Thyroid gland (tissue), 4 donors: ENCODE measurements around the gene LRRN3. TPM values are rescaled to one million over a fixed set of nuclear protein-coding genes. Genes with fewer than 3 reads are reported as not detected.

Experiments
- DNase-seq, 2 donors: peaks; one replicate each; pipeline ENCODE4 v3.0.0-alpha.2; 2019
- H3K27ac ChIP-seq, 3 donors: fragments of 200-600 bp; sonication (generic); 1 replicate in 2 of 3; 2 replicates in 1 of 3; pipeline ENCODE4 v1.5.1; 2016 to 2019; ENCODE audit warnings: mild to moderate bottlenecking in 1 of 3, moderate library complexity in 1 of 3
- H3K27me3 ChIP-seq: fragments of 200-600 bp; sonication (generic); one replicate; pipeline ENCODE4 v1.5.1; 2019
- H3K36me3 ChIP-seq, 2 donors: fragments of 200-600 bp; sonication (generic); one replicate each; pipeline ENCODE4 v1.5.1; 2016 to 2019
- H3K4me1 ChIP-seq, 2 donors: fragments of 200-600 bp; sonication (generic); one replicate each; pipeline ENCODE4 v1.5.1; 2017 to 2019
- H3K4me3 ChIP-seq, 3 donors: fragments of 200-600 bp; sonication (generic); replicated peaks in 1 of 3; 1 replicate in 2 of 3; 2 replicates in 1 of 3; pipeline ENCODE4 v1.5.1; 2016; ENCODE audit warnings: mild to moderate bottlenecking in 1 of 3
- H3K9me3 ChIP-seq: fragments of 200-600 bp; sonication (generic); one replicate; pipeline ENCODE4 v1.5.1; 2017
- POLR2A ChIP-seq, 2 donors: fragments of 450-650 bp; IDR thresholded peaks; one replicate each; pipeline ENCODE4 v1.6.1; 2017; ENCODE audit warnings: antibody characterized with exemption in 2 of 2, mild to moderate bottlenecking in 2 of 2, moderate library complexity in 1 of 2
- WGBS, 2 donors: methylation state at CpG; one replicate each; pipeline ENCODE4 v1.1.5; 2017; 5-methylcytosine and 5-hydroxymethylcytosine counted together
- intact Hi-C: fragments of 100-400 bp; cut with DNase I; formaldehyde crosslinking; loops from one replicate; pipeline ENCODE4 v1.15.1; 2023
- total RNA-seq, 4 donors: library from RNA; depleted of rRNA; stranded (reverse); fragments of >200 nt; gene quantifications; one replicate each; pipeline ENCODE4 v1.2.3, GENCODE V29; 2016
- TF ChIP-seq, protein P1 (sequence below), 6 experiments: fragments of 200-600 bp in 3 of 6; fragments of 450-650 bp in 3 of 6; sonication (generic) in 3 of 6; IDR thresholded peaks; one replicate each; pipeline ENCODE4 v1.5.1; 2016 to 2019; ENCODE audit warnings: antibody characterized with exemption in 6 of 6, mild to moderate bottlenecking in 2 of 6, inconsistent platforms in 1 of 6, moderate library complexity in 1 of 6

Gene LRRN3
- total RNA-seq, 4 donors from 2014 or later, result 5.9 to 15.9 (median 9.7) TPM

DNA sequence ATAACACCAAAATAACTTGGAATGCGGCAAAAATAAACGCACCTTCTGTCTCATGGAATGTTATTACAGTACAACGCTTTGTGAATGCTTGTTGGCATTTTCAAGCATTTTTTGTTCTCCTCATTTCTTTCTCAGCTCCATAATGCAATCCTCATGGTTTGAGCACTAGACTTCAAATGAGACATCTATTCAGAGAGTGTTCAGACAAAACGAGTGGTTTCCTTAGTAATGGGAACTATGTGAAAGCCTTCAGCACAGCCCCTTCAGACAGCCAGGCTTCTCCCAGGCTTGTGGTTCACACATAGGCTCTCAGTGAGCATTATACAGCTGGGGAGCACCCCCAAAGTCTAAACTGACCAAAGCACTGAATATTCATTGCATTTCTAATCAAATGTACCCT is 8.6 kb upstream of the LRRN3 start:
- no peak overlapping the region for H3K4me3 ChIP-seq
- peaks cover 27 to 35% of the 10 kb centered on the region in 2 donors for H3K4me1 ChIP-seq
- H3K36me3 ChIP-seq, result no peaks in the 10 kb centered on the region
- H3K9me3 ChIP-seq, result no peaks in the 10 kb centered on the region
- intact Hi-C loops, result no loop called here
- TF ChIP-seq POLR2A (IDR thresholded peaks at IDR 0.05), result no peak
- TF ChIP-seq, protein P1, sequence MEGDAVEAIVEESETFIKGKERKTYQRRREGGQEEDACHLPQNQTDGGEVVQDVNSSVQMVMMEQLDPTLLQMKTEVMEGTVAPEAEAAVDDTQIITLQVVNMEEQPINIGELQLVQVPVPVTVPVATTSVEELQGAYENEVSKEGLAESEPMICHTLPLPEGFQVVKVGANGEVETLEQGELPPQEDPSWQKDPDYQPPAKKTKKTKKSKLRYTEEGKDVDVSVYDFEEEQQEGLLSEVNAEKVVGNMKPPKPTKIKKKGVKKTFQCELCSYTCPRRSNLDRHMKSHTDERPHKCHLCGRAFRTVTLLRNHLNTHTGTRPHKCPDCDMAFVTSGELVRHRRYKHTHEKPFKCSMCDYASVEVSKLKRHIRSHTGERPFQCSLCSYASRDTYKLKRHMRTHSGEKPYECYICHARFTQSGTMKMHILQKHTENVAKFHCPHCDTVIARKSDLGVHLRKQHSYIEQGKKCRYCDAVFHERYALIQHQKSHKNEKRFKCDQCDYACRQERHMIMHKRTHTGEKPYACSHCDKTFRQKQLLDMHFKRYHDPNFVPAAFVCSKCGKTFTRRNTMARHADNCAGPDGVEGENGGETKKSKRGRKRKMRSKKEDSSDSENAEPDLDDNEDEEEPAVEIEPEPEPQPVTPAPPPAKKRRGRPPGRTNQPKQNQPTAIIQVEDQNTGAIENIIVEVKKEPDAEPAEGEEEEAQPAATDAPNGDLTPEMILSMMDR (IDR thresholded peaks at IDR 0.05), result no peak
- H3K27ac ChIP-seq, result peak overlapping the region in 2 of 3 donors; percentile 61 to 76
- WGBS, 2 donors, result 22 to 35% methylated on average over 4 of the region's 4 CpGs
- DNase-seq, result peak; percentile 12 to 21
- H3K27me3 ChIP-seq, result no peaks in the 10 kb centered on the region

DNA sequence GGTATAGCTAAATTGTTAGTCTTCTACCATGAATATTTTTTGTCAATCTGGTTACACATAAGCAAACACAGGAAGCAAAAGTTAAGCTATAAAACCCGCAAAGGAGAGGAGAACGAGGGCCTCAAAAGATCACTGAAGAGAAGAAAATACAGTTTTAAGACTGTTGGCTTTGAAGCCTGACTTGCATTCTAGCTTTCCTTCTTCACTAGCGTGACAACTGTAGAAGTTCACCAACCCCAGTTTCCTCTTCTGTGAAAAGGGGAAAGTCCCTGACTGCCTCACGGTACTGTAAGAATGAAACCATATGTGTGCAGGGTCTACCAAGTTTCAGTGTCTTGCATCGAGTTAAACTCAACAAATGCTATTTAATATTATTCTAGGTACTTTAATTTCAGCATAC is 7.5 kb upstream of the LRRN3 start:
- TF ChIP-seq, protein P1 (IDR thresholded peaks at IDR 0.05), result no peak
- TF ChIP-seq POLR2A (IDR thresholded peaks at IDR 0.05), result no peak
- DNase-seq, result no peak
- Histone ChIP-seq H3K27me3 (no peaks in the 10 kb centered on the region), H3K9me3 (no peaks in the 10 kb centered on the region), H3K4me3 (no peak overlapping the region), H3K36me3 (no peaks in the 10 kb centered on the region), H3K27ac (peak overlapping the region in 2 of 3 donors; percentile 61 to 76), H3K4me1 (peaks cover 27 to 35% of the 10 kb centered on the region in 2 donors)
- 42 to 45% methylated on average over 5 of the region's 5 CpGs for WGBS, 2 donors
- intact Hi-C loops, result no loop called here

DNA sequence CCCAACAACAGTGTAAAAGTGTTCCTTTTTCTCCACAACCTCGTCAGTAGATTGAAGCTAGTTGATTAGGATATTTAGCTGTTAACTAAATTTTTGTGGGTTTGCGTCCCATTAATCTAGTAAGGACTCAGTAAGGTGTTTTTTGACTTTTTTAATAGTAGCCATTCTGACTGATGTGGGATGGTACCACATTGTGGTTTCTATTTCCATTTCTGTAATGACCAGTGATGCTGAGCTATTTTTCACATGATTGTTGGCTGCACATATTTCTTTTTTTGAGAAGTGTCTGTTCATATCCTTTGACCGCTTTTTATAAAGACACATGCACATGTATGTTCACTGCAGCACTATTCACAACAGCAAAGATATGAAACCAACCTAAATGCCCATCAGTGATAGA is 5.6 kb upstream of the LRRN3 start:
- peaks cover 27 to 35% of the 10 kb centered on the region in 2 donors for H3K4me1 ChIP-seq

DNA sequence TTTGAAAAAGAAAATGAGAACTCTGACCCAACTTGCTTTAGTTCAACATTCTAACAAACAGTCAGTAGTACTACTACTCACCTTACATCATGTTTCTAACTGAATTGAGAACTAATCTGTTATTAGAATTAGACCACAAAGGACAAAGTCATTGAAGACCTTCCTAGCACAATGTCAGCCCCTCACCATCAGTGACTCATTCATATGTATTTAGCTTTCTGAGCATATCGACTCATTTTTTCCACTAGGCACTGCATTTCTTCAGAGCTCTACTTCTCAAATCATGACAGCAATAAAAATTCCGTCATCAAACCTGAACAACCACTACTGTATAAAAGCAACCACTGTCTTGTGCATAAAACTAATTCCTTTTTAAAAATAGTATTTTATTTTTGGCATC is 4.4 kb upstream of the LRRN3 start:
- WGBS, 2 donors, result 91 to 93% methylated on average over 2 of the region's 2 CpGs
- Histone ChIP-seq H3K36me3 (no peaks in the 10 kb centered on the region), H3K4me3 (no peak overlapping the region), H3K27me3 (no peaks in the 10 kb centered on the region), H3K4me1 (peaks cover 23 to 27% of the 10 kb centered on the region in 2 donors), H3K9me3 (no peaks in the 10 kb centered on the region), H3K27ac (no peak overlapping the region)
- intact Hi-C loops, result no loop called here
- no peak for DNase-seq
- TF ChIP-seq, protein P1 (IDR thresholded peaks at IDR 0.05), result no peak
- no peak for TF ChIP-seq POLR2A (IDR thresholded peaks at IDR 0.05)

More for the DNA sequence above, 5.6 kb upstream of the LRRN3 start:
- Histone ChIP-seq H3K27me3 (no peaks in the 10 kb centered on the region), H3K9me3 (no peaks in the 10 kb centered on the region), H3K4me3 (no peak overlapping the region), H3K36me3 (no peaks in the 10 kb centered on the region), H3K27ac (no peak overlapping the region)
- intact Hi-C loops, result no loop called here
- 96 to 99% methylated on average over 3 of the region's 3 CpGs for WGBS, 2 donors
- TF ChIP-seq, protein P1 (IDR thresholded peaks at IDR 0.05), result no peak
- no peak for DNase-seq

DNA sequence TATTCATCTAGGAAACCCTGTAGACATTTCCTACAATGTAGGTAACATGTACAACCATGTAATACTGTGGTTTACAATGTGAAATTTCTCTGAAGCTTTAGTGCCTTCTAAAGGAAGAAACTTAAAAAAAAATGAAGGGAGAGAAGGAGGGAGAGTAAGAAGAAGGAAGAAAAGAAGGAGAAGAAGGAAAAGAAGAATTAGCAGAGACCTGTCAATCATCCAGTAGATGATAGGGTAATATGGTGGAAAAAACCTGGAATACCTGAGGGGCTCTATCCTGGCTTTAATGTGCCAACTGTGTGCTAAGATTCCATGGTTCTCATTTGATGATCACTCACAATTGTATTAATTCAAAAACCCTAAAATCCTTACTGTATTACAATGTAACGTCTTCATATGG is 2.6 kb upstream of the LRRN3 start:
- Histone ChIP-seq H3K36me3 (no peaks in the 10 kb centered on the region), H3K9me3 (no peaks in the 10 kb centered on the region), H3K4me1 (peaks cover 14 to 21% of the 10 kb centered on the region in 2 donors), H3K4me3 (no peak overlapping the region), H3K27me3 (no peaks in the 10 kb centered on the region), H3K27ac (no peak overlapping the region)
- DNase-seq, result no peak
- TF ChIP-seq, protein P1 (IDR thresholded peaks at IDR 0.05), result no peak
- TF ChIP-seq POLR2A (IDR thresholded peaks at IDR 0.05), result no peak
- intact Hi-C loops, result no loop called here
- 88 to 92% methylated on average over 1 of the region's 1 CpG for WGBS, 2 donors
